Stimulated activated CD4-positive, alpha-beta T cell treated with anti-CD3 and anti-CD28 coated beads, Interleukin-1b, Interleukin-23, amount 100 ng/mL, for 1 hour (primary cell): ENCODE results near the gene TF.

ENCODE experiments used
- DNase-seq, 2 donors: peaks; one replicate each; pipeline ENCODE4 v3.0.0-alpha.2; 2020; ENCODE audit warnings: low read depth in 2 of 2

TF gene

DNA sequence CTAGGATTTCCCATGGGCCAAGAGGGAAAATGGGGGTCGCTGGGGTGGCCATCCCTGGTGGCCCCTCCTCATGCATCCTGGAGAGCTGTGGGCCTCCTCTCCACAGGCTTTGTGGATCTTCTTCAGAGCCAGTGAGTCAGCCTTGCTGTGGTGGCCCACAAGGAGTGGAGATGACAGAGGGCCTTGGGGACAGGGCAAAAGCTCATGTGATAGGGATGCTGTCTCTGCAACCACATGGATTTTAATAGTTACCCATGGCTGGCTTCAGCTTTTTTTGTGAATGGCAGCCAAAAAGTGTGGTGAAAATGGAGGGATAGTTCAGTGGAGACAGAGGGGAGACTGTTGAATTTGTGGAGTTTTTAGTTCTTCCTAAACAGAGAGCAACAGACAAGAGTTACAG, 1.2 kb downstream of the TF start:
- no peak for DNase-seq

DNA sequence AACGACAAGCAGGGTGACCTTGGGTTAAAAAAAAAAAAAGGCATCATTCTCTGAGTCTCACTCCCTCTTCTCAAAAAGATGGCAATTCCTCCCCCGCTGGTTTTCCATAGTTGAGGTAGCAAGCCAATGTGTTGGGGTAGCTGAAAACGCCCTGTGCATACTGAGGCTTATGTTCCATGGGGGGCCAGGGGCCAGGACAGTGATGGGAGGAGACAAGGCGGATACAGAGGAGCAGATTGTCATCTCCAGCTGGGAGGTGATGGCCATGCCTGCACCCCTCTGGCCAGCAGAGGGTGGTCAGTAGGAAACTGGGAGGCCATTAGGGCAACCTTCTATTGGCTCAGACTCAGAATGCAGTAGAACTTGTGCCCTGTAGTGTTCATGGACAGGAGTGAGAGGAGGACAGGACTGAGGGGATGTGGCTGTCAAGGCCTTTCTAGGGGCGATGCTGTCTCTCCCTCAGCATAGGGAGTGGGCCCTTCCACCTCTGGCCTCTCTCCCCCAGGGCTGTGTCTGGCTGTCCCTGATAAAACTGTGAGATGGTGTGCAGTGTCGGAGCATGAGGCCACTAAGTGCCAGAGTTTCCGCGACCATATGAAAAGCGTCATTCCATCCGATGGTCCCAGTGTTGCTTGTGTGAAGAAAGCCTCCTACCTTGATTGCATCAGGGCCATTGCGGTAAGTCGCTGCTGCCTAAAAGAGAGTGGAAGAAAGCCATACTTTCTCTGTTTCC, 1.9 kb downstream of the TF start:
- no peak for DNase-seq

DNA sequence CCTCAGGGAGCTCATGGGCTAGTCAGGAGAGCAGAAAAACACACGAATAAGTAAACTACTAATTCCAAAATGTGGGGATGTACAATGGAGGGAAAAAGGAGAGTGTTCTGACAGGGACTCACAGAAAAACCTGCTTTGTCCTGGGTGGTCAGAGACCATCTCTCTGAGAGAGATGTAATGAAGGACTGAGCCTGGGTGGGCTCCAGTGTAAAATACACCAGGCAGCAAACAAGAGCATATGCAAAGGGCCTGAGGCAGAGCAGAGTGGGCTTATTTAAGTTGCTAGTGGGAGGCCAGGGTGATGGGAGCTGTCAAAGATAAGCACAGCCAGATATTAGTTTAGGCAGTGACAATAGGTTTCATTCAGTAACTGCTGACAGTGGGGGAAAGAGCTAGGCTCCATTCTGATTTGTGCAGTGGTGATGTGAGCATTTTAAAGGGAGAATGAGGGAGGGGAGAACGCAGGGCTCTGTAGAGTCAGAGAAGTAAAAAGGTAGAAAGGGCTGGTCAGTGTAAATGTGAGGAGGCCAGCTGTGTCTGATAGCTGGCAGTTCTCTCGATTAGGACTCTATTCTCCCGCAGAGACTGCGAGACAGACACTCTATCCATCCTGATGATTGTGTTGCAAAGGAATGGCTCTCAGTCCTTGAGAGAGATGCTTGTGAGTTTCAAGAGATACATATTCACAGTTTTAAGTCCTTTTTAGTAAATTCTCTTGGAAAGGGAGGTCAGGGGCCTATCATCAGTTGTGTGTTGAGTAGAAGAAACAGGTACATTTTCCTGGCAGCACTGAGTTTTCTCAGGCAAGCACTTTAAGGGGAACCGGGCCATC, 3.5 kb downstream of the TF start:
- no peak for DNase-seq

DNA sequence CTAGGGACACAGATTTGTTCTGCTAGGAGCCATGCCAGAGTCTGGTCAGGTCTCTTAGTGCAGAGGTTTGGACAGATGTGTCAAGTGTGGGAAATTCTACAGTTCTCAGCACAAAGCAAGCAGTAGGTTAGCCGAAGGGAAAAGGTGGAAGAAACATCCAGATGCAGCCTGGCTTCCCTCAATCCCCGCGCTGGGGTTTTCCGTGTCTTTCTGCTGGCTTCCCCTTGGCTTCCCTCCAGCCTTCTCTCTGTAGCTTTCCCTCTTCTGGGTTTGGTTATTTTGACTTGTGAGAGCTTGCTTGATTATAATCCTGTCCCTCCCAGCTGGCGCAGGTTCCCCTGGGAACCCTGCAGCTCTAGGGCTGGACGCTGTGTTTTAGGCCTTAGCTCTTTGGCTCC, 4.1 kb downstream of the TF start:
- no peak for DNase-seq

DNA sequence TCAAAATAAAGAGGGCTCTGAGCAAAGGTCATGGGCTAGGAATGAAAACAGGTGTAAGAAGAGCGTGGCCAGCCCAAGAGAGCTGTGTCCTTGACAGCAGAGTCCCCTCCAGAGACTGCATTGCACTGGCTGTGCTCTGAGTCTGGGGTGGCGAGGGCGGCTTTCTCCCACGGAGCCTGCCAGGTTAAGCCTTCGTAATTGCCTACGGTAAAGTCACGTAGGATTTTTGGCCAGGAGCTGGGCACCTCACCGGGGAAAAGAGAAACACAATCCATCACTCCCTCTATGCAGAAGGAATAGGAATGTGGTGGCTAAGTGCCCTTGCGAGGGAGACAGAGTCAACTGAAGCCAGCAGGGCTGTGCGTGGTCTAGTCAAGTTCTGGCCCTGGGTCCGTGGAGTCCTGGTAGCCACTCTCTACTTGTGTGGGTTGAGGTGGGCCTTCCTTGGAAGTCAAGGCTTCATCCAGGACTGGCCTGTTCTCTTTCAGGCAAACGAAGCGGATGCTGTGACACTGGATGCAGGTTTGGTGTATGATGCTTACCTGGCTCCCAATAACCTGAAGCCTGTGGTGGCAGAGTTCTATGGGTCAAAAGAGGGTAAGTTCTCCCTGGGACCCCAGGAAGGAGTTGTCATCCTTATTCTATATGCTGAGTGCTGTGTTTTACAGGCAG, 7.0 kb downstream of the TF start:
- DNase-seq = no peak

DNA sequence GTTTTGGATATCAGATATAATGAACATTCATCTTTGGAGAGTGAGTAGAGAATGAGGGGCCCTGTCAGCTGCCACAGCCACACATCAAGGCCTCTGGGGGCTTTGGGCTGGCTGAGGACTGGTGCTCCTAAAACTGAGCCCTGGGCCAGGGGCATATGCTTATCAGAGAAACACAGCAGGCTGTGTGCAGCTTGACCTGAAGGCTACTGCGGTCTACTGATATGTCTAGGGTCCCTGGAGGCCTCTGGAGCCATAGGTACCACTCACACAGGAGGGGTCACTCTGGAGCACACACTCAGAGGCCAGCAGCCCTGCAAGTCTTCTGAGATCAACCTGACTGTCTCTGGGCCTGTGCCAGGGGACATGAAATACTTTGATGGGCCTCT, 7.6 kb downstream of the TF start:
- no peak for DNase-seq

DNA sequence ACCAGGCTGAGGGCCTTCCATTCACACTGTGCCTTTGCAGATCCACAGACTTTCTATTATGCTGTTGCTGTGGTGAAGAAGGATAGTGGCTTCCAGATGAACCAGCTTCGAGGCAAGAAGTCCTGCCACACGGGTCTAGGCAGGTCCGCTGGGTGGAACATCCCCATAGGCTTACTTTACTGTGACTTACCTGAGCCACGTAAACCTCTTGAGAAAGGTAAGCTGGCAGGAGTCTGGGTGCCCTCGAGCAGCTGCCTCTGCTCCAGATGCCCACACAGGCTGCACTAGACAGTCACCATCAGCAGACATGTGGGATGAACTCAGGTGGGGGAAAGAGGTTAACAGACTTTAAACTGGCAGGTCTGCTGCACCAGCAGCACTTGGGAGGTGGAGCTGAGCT, 8.3 kb downstream of the TF start:
- DNase-seq = no peak

DNA sequence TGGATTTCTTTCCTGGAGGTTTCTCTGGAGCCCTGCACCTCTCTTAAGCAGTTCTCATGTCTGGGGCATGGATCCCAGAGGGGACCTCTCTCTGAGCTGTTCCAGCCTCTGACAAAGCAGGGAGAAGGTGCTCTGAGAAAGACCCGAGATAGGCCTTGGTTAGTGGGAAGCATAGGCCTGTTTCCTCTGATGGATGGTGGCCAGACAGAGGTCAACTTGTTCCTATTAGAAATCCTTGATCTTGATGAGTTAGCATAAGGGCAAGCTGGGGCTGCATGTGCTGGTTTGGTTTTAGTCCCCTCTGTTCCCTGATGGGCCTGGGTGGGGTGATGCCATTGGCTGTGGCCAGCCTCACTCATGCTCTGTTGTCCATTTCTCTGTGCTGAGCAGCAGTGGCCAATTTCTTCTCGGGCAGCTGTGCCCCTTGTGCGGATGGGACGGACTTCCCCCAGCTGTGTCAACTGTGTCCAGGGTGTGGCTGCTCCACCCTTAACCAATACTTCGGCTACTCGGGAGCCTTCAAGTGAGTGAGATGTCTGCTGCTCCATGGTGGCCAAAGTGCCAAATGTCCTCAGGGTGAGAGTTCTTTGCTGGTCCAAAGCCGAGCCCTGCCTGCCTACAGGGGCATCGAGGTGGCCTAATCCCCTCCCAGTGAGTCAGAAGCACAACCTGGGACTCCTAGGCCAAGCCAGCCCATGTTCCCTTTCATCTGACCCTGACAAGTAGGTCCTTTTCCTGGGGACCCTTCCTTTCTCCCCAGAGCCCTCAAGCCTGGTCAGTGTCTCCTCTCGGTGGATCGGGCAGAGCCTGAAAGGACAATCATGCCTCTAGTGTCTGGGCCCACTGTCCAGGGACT, 9.0 kb downstream of the TF start:
- no peak for DNase-seq

GRCh38 chr3:133756716-133757694, 10.8 kb downstream of the TF start:
- DNase-seq = no peak

GRCh38 chr3:133757701-133758567, 11.7 kb downstream of the TF start:
- DNase-seq = no peak

DNA sequence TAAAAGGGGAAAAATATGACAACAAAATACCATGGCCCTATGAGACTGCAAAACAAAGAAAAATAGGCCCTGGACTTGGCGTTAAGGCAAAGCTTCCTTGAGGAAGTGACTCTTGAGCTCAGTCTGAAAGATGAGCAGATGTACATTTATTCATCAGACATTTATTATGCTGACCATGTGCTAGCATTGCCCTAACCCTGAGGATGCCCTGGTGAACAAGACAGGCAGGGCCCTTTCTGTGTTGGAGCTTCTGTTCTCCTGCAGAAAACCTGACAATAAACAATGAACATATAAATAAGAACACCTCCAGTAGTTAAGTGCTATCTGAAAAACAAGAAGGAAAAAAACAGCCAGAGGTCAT, 12.4 kb downstream of the TF start:
- no peak for DNase-seq

DNA sequence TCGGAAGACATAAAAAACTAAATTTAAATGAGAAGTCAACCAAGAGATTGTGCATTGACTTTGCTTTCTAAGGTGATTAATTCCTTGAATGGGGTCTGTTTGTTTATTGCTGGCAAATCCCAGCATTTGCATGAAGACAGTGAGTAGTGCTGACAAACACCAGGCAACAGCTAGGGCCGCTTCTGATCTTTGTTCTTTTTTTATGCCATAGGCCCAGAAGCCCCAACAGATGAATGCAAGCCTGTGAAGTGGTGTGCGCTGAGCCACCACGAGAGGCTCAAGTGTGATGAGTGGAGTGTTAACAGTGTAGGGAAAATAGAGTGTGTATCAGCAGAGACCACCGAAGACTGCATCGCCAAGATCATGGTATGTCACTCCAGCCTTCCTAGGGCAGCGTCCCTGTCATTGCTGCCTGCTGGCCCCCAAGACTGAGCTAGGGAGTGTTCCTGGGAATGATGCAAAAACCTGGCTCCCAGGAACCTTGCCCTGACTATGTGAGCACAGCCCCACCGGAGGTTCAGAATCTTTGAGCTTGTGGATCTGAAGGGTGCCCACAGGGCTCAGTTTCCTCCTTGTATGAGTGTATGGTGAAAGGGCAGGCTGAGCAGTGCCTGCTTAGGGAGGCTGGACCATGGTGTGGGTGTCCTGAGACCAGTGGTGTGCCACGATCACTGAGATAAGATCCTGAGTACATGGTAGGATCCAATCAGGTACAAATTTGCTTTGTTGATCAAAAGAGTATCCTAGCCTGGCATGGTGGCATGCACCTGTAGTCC, 13.0 kb downstream of the TF start:
- DNase-seq = no peak

DNA sequence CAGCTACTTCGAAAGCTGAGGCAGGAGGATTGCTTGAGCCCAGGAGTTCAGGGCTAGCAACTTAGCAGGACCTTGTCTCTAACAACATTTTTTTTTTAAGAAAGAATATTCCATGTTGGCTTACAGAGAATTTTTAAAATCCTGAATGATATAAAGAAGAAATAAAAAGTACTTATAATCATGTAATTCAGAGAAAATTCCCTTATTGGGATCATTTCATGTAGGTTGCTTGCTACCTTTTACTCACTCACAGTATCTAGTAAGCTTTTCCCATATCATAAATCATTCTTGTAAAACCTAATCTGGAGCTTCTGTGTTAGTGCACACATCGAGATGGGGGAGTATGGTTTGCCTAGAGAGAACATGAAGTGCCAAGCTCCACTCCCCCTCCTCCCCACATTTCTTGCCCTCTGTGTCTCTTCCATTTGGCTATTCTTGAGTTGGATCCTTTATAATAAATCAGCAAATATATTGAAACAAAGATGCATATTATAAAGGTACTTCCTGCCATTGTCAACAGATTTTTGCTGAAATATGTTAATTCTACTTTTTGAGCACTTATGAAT, 13.6 kb downstream of the TF start:
- no peak for DNase-seq

DNA sequence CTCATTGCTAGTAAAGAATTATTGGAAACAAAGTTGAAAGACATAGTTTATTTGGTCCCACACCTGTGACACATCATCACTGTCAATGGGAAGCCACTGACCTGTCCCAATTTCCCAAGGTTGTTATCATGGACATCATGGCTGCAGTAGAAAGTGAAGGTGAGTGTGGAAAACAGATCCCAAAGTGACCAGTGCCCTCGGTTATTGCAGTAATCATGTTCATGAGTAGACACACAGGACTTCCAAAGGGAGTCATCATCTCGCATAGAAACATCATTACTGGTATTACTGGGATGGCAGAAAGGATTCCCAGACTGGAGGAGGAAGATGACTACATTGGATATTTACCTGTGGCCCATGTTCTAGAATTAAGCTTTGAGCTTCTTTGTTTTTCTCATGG, 14.7 kb downstream of the TF start:
- DNase-seq = no peak

GRCh38 chr3:133761605-133762484, 15.7 kb downstream of the TF start:
- no peak for DNase-seq

DNA sequence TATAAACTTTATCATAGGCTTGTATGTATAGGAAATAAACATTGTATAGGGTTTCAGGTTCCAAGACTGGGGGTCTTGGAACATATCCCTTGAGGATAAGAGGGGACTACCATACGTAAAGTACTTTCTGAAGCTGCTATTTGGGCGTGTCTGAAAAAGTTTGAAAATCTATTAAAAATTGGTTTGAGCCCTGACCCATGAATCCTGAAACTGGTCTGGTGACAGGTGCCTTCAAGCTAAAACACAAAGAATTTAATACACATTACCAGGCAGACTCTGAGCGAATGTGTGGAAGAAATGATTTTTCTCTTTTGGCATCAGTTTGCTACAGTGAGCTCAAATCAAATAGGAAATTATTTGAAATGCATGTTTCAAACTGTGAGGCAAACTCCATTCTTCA, 16.3 kb downstream of the TF start:
- no peak for DNase-seq

DNA sequence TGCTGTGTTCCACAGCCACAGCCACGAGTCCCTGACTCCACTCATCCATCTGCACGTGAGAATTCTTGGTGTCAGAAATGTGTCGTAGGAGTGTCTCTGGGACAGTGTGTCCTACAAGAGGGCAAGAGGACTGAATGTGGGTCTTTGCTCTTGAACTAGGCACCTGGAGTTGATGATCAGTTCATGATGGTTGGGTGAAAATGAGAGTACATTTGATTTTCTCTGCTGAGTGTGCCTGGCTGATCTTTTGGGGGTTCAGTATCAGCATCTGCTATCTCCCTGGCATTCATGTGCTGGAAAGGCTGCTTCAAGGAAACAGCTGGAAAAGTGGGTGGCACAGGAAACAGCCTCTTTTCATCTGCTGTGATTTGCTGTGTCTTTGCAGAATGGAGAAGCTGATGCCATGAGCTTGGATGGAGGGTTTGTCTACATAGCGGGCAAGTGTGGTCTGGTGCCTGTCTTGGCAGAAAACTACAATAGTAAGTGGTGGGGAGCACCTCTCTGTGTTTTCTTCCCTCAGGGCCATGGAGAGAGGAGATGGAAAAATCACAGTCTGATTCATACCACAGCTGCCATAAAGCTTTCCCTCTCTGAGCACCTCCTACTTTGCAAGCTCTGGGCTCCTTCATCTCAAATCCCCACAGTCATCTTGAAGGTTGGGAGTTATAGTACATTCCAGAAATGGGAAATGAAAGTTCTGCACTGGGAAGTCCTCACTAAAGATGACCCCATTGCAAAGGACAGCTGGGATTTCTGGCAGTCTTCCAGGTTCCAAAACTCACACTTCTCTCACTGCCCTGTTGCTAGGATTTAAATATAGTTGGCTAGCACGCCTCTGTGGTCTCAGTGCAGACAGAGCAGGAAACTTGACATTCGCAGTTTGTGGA, 17.8 kb downstream of the TF start:
- no peak for DNase-seq
